PC-9 (cell line): Measurements from ENCODE around the gene ACTBL2. TPM values are rescaled to one million over a fixed set of nuclear protein-coding genes. Genes with fewer than 3 reads are reported as not detected.

Experiments
- BruUV-seq: library from RNA; stranded (reverse); fragments of 400-500 nt; replicated peaks from 2 replicates; lab custom pipeline; 2021; lab: Mats Ljungman, UMichigan
- CTCF ChIA-PET: fragments of 300-600 bp; sonication (Branson Sonifier 250); formaldehyde crosslinking; loops from one replicate; lab custom pipeline; 2022; ENCODE audit warnings: antibody characterized with exemption; lab: Charles Lee
- POLR2A ChIA-PET: fragments of 300-600 bp; sonication (Branson Sonifier 250); formaldehyde crosslinking; loops from one replicate; lab custom pipeline; 2022; ENCODE audit warnings: antibody characterized with exemption; ENCODE audit not compliant: unreplicated experiment; lab: Charles Lee
- DNase-seq, 2 experiments: peaks; one replicate each; pipeline versions ENCODE4 v3.0.0 to v3.0.0-alpha.2; 2015 to 2022; ENCODE audit warnings: mixed read lengths in 1 of 2
- H2AFZ ChIP-seq: fragments of 200-600 bp; sonication (generic); 2 replicates; pipeline ENCODE4 v1.8.1; 2017; ENCODE audit warnings: antibody characterized with exemption
- H3F3A ChIP-seq: fragments of 200-600 bp; sonication (generic); 2 replicates; pipeline ENCODE4 v1.8.1; 2017; ENCODE audit warnings: antibody characterized with exemption, mild to moderate bottlenecking, low read depth; ENCODE audit not compliant: insufficient read depth
- H3K27ac ChIP-seq: fragments of 200-600 bp; sonication (generic); 2 replicates; pipeline ENCODE4 v1.6.1; 2016; ENCODE audit warnings: mixed run types
- H3K27me3 ChIP-seq: fragments of 200-600 bp; sonication (generic); 2 replicates; pipeline ENCODE4 v1.6.1; 2016; ENCODE audit warnings: low read depth, mixed run types; ENCODE audit not compliant: insufficient read depth
- H3K36me3 ChIP-seq: fragments of 200-600 bp; sonication (generic); 2 replicates; pipeline ENCODE4 v1.6.1; 2016; ENCODE audit warnings: low read depth, mixed run types
- H3K4me1 ChIP-seq: fragments of 200-600 bp; sonication (generic); replicated peaks from 2 replicates; pipeline ENCODE4 v1.6.1; 2016; ENCODE audit warnings: mixed run types; ENCODE audit not compliant: insufficient read depth
- H3K4me2 ChIP-seq: fragments of 200-600 bp; sonication (generic); 2 replicates; pipeline ENCODE4 v1.6.1; 2017; ENCODE audit warnings: mixed run types
- H3K4me3 ChIP-seq: fragments of 200-600 bp; sonication (generic); 2 replicates; pipeline ENCODE4 v1.6.1; 2016; ENCODE audit warnings: mixed run types
- H3K79me2 ChIP-seq: fragments of 200-600 bp; sonication (generic); 2 replicates; pipeline ENCODE4 v1.6.1; 2017; ENCODE audit warnings: low read depth, mixed run types
- H3K9me2 ChIP-seq: fragments of 200-600 bp; sonication (generic); 2 replicates; pipeline ENCODE4 v1.8.1; 2017; ENCODE audit warnings: mild to moderate bottlenecking; ENCODE audit not compliant: insufficient read depth
- H3K9me3 ChIP-seq: fragments of 200-600 bp; sonication (generic); 2 replicates; pipeline ENCODE4 v1.8.1; 2016; ENCODE audit warnings: low read depth; ENCODE audit not compliant: insufficient read depth
- H4K20me1 ChIP-seq: fragments of 200-600 bp; sonication (generic); 2 replicates; pipeline ENCODE4 v1.8.1; 2017; ENCODE audit not compliant: insufficient read depth
- CTCF ChIP-seq: fragments of 200-600 bp; sonication (generic); conservative IDR thresholded peaks from 2 replicates; pipeline ENCODE4 v1.6.1; 2017; ENCODE audit warnings: mixed run types, antibody characterized with exemption, mild to moderate bottlenecking, moderate library complexity
- EZH2 ChIP-seq: fragments of 200-600 bp; sonication (generic); IDR thresholded peaks from 2 replicates; pipeline ENCODE4 v1.8.0; 2017; ENCODE audit warnings: antibody characterized with exemption, low read depth
- intact Hi-C: fragments of 100-400 bp; cut with micrococcal nuclease; formaldehyde crosslinking; loops from one replicate; pipeline ENCODE4 v1.10.0; 2022; ENCODE audit not compliant: unreplicated experiment
- total RNA-seq: library from RNA; stranded (reverse); gene quantifications from 2 replicates; pipeline ENCODE4 v1.2.3, GENCODE V29; 2021

Gene ACTBL2
- total RNA-seq, 1 experiment from 2014 or later: 0.98 TPM

GRCh38 chr5:57448751-57449150 is 33.9 kb downstream of the ACTBL2 start:
- H3K79me2 ChIP-seq: no peaks in the 10 kb centered on the region
- no peaks in the 10 kb centered on the region for H3K27me3 ChIP-seq
- no TSS peak for BruUV-seq
- no peaks in the 10 kb centered on the region for H3K4me1 ChIP-seq
- peaks cover 6% of the 10 kb centered on the region; the same call in 1 of the 2 replicates for H3K9me3 ChIP-seq
- no peak overlapping the region for H2AFZ ChIP-seq
- no peak for TF ChIP-seq EZH2
- no peak for TF ChIP-seq CTCF
- H3K36me3 ChIP-seq: no peaks in the 10 kb centered on the region
- DNase-seq: no peak
- no peak overlapping the region for H3K27ac ChIP-seq
- H3K9me2 ChIP-seq: no peaks in the 10 kb centered on the region
- no peaks in the 10 kb centered on the region for H4K20me1 ChIP-seq
- no peak overlapping the region for H3K4me2 ChIP-seq
- H3F3A ChIP-seq: no peaks in the 10 kb centered on the region
- intact Hi-C loops: no loop called here
- no peak overlapping the region for H3K4me3 ChIP-seq
- CTCF ChIA-PET: no interaction called here
- POLR2A ChIA-PET: no interaction called here

GRCh38 chr5:57448287-57448686 is 34.3 kb downstream of the ACTBL2 start:
- BruUV-seq: no TSS peak
- ChIA-PET POLR2A (no interaction called here), CTCF (no interaction called here)
- Histone ChIP-seq H3K27me3 (no peaks in the 10 kb centered on the region), H3K36me3 (no peaks in the 10 kb centered on the region), H3K4me3 (no peak overlapping the region), H3F3A (no peaks in the 10 kb centered on the region), H3K4me2 (no peak overlapping the region), H3K9me2 (no peaks in the 10 kb centered on the region), H3K79me2 (no peaks in the 10 kb centered on the region), H4K20me1 (no peaks in the 10 kb centered on the region), H2AFZ (no peak overlapping the region), H3K9me3 (peaks cover 6% of the 10 kb centered on the region; the same call in 1 of the 2 replicates), H3K27ac (no peak overlapping the region), H3K4me1 (no peaks in the 10 kb centered on the region)
- no peak for TF ChIP-seq CTCF
- intact Hi-C loops: no loop called here
- no peak for DNase-seq

GRCh38 chr5:57447658-57448057 is 35.0 kb downstream of the ACTBL2 start:
- peaks cover under 1% of the 10 kb centered on the region; the same call in 1 of the 2 replicates for H3K4me1 ChIP-seq
- no peaks in the 10 kb centered on the region for H3K79me2 ChIP-seq
- H3K27me3 ChIP-seq: no peaks in the 10 kb centered on the region
- H3K36me3 ChIP-seq: no peaks in the 10 kb centered on the region
- POLR2A ChIA-PET: no interaction called here
- H3K4me2 ChIP-seq: no peak overlapping the region
- H3K27ac ChIP-seq: no peak overlapping the region
- no TSS peak for BruUV-seq
- no peaks in the 10 kb centered on the region for H3K9me2 ChIP-seq
- intact Hi-C loops: no loop called here
- no peak for DNase-seq
- no peaks in the 10 kb centered on the region for H4K20me1 ChIP-seq
- TF ChIP-seq CTCF (no peak), EZH2 (no peak)
- no peaks in the 10 kb centered on the region; the same call in 1 of the 2 replicates for H3F3A ChIP-seq
- H3K9me3 ChIP-seq: peaks cover 9% of the 10 kb centered on the region; the same call in 1 of the 2 replicates
- H2AFZ ChIP-seq: no peak overlapping the region
- no peak overlapping the region for H3K4me3 ChIP-seq
- CTCF ChIA-PET: no interaction called here
